HG03457 (cell line): ENCODE results near the gene MEIOC.
A peak's percentile ranks its signal among the peaks of the same experiment; 100 is the strongest.
"Not testable (repeated sequence)": the region's sequence is repeated elsewhere in the genome, so short reads cannot be mapped to it uniquely, and the experiment has no call there.

Source experiments
- ATAC-seq: cut with Tn5 transposase; IDR thresholded peaks from one replicate; pipeline ENCODE4 v1.9.1; 2021; ENCODE audit warnings: moderate number of reproducible peaks; ENCODE audit not compliant: unreplicated experiment

MEIOC gene

DNA sequence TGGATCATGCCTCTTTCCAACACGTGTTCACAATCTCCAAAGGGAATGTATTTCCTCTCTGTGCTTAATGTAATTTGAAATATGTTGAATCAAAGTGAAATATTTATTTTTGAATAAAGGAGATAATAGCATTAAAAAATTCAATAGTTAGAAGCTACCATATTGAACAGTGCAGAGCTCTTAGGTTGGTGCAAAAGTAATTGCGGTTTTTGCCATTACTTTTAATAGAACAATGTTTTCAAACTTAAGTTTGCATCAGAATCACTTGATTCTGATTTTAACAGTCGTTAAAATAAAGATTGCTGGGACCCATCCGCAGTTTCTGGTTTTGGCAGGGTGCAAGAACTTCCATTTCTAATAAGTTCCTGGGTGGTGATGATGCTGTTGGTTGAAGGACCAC is 10.0 kb upstream of the MEIOC start:
- no peak for ATAC-seq

DNA sequence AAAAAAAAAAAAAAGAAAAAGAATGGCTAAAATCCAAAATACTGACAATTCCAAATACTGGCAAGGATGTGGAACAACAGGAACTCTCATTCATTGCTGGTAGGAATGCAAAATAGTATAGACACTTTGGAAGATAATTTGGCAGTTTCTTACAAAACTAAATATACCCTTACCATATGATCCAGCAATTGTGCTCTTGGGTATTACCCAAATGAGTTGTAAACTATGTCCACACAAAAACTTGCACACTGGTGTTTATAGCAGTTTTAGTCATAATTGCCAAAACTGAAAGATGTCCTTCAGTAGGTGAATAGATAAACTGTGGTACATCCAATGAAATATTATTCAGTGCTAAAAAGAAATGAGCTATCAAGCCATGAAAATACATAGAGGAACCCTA is 8.5 kb upstream of the MEIOC start:
- no peak for ATAC-seq

DNA sequence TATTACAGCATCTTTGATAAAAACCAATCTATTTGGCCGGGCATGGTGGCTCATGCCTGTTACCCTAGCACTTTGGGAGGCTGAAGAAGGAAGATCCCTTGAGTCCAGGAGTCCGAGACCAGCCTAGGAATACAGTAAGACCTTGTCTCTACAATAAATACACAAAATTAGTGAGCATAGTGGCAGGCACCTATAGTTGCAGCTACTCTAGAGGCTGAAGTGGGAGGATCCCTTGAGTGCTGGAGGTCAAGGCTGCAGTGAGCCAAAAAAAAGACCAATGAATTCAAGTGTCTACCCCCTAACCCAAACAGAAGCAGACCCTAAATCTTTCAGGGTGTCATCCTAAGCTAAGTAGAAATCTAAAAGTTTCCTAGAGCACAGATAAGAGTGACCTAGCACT is 7.3 kb upstream of the MEIOC start:
- ATAC-seq = no peak

DNA sequence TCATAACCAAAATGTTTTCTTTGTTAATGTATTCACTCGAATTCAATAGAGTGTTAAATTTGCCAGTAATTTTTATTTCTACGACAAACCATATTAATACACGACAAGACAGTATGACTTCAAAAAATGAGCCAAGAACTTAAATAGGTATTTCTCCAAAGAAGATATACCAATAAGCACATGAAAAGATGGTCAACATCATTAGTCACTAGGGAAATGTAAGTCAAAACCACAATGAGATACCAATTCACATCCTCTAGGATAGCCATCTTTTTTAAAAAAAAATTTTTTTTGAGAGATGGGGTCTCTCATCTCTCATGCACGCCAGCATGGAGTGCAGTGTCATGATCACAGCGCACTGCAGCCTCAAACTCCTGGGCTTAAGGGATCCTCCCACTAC is 5.0 kb upstream of the MEIOC start:
- ATAC-seq = no peak

DNA sequence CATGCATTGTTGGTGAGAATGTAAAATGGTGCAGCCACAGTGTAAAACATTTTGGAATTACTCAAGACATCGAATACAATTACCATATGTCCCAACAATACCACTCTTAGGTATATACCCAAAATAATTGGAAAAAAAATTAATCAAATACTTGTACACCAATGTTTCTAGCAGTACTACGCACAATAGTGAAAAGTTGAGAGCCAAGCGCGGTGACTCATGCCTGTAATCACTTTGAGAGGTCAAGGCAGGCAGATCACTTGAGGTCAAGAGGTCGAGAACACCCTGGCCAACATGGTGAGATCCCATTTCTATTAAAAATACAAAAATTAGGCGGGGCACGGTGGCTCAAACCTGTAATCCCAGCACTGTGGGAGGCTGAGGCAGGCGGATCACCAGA is 3.5 kb upstream of the MEIOC start:
- no peak for ATAC-seq

DNA sequence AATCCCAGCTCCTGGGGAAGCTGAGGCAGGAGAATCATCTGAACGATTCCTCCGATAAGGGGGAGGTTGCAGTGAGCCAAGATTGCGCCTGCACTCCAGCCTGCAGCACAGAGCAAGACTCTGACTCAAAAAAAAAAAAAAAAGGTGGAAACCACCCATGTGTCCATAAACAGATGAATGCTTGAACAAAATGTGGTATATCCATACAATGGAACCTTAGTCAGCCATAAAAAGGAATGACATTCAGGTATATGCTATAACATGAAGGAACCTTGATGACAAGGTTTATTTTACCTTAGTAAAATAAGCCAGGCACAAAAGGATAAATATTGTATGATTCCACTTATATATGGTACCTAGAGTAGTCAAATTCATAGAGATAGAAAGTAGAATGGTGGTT is 2.9 kb upstream of the MEIOC start:
- no peak for ATAC-seq

DNA sequence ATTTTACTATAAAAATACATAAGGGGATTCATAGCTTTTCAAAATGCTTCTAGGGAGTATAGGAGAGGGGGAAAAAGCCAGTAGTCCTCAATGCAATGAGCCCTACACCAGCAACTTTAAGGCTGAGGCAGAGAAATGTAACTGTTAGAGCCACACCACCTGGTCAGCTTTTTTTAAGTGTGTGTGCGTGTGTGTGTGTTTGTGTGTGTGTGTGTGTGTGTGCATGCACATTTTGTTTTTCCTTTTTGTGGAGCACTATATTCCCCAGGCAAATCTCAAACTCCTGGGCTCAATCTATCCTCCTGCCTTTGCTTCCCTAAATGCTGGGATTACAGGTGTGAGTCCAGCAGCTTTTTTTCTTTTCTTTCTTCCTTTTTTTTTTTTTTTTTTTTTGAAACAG is 2.3 kb upstream of the MEIOC start:
- no peak for ATAC-seq

DNA sequence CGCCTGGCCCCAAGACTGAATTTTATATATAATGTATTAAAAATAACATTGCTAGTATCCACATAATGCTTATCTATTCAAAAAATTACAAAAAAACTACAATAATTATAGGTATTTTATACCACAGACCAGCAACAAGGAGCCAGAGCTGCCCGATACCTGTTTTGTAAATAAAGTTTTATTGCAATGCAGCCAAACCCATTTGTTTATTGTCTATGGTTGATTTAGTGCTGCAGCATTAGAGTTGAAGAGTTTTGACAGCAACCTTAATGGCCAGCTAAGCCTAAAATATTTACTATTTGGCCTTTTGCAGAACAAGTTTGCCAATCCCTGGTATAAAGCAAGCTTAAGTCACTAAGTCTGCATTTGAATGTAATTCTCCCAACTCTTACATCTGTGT is 5.6 kb downstream of the MEIOC start:
- ATAC-seq = no peak

DNA sequence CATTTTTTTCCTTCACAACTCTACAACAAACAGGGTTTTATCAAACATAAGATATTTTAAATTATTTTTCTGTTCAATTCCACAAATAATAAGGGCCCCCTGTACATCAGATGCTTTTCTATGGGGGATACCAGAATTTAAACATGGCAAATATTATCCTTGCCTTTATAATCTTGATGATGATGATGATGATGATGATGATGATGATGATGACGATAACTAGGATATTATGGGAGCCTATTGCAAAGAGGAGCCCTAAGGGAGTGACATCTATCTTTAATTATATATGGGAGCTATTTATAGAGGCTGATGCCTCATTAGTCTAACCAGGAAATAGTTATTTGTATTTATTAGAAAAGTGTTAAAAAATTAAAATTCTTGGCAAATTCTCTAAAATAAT is 6.8 kb downstream of the MEIOC start:
- no peak for ATAC-seq

DNA sequence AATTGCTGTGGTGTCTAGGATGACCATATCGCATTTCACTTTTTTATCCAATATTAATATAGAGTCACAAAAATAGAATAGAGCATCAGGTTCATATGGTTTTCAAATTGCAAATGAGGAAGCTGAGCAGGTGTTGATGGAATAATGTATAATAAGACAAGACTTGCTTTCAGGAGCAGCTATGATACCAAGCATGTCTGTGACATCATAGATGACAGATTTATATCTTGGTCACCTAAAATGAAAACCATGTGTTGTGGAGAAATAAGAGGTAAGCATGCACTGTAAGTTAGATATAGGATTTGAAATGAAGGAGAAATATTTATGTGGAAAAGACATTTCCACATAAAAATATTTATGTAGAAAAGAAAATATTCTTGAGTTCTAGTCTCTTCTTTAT is 8.6 kb downstream of the MEIOC start:
- ATAC-seq = no peak

DNA sequence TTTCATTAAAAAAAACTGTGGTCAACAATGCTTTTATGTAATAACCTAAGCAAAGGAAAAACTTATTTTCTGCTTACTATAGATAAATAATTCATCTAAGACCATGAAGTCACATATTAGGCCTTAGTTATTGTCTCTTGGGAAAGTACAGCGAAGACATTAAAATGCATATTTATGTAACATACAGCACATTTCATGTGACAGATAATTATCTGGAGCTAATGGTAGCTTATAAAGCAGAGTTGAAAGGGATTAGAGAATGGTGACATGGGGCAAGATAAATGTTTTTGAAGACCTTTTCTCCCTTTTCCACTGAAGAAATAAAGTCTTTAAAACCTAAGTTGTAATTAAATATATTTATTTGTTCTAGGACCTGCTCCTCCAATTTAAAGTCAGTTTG is 9.7 kb downstream of the MEIOC start:
- no peak for ATAC-seq

DNA sequence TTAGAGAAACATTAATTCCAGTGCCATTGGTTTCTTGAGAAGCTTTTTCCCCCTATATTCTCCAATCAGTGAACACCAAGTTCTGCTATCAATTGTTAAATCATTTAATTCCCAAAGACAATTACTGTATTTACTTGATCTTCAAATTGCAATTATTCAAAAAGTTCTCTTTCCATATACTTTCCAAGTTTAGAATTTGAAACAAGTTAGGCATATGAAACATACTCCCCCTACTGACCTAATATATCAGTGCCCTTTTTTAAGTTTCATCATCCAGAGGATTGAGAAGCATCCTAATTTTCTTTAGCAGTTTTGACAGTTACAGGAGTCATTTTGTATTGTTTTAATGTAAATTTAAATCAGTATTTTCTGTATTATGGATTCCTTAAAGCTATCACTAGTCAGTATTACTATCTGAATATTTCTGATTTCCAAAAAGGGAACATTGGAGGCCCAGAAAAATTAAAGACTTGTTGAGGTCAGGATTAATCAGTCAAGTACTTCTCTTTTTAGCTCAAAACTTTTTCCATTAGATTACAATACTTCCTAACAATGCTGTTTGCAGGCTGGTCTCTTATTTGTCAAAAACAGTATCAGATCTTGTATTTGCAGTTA is 16.3 kb downstream of the MEIOC start:
- no peak for ATAC-seq

DNA sequence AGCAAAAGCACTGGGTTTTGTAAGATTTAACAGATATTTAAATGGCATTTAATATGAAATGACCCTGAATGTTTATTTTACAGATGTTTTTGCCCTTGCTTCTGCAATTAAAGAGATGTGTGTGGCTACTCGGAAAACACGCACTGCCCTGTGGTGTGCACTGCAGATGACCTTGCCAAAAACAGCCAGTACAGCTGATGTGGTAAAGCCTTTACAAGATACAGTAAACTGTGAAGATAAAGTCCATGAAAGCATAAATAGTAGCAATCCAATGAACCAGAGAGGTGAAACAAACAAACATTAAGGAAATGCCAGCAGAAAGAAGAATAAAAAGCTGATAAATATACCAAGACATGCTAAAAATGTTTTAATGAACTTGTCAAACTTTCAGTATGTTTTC is 17.6 kb downstream of the MEIOC start:
- ATAC-seq = no peak

DNA sequence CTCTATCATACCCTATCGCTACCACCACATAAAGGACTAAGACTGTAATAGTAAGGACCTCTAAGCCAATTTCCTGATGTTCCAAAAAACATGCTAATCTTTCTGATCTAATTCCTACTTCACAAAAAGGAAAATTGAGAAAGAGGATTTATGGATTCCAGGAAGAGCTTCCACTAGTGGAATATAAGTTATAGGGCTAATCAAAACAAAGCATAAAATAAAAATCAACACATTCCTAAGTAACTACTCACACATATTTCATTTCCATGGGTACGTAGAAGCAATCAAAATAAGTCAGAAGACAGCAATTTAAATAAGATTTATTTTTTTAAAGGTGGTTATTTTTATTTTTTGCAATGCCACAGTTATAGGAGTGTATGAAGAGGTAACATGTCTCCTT is 20.9 kb downstream of the MEIOC start:
- no peak for ATAC-seq

DNA sequence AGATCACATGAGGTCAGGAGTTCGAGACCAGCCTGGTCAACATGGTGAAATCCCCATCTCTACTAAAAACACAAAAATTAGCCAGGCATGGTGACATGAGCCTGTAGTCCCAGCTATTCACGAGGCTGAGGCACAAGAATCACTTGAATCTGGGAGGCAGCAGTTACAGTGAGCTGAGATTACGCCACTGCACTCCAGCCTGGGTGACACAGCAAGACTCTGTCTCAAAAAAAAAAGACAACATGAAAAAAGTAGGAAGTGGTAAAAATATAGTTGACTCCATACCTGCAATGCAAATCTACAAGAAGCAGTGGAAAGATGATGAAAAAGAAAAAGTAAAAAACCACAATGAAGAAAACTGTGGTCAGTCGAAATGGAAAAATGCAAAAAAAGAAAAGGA is 27.0 kb downstream of the MEIOC start:
- not testable (repeated sequence) for ATAC-seq

DNA sequence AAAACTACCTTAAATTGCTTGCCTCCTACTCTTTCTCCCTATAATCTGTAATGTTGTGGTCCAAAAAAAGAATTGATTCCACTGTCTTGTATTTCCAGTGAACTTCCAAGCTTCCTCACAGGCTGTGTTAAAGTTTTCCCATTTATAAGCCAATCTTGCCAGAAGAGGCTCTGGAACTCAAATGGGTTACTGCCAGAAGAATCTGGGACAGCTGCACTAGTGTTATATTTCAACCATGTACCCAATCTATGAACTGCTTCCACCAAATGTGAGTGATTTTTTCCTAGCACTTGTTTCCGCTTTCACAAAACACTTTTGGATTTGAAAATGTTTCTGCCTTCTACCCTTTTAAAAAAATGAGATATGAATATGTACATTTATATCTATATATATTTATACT is 31.5 kb downstream of the MEIOC start:
- ATAC-seq = no peak

DNA sequence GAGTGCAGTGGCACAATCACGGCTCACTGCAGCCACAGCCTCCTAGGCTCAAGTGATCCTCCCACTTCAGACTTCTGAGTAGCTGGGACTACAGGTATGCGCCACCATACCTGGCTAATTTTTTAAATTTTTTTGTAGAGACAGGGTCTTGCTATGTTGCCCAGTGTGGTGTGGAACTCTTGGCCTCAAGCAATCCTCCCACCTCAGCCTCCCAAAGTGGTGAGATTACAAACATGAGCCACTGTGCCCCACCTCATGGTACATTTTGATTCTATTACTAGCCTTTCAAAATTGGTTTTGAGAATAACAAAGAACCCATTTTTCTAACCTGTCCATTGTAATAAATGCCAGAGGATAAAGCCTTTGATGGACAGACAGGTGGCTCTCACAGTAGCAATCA is 31.9 kb downstream of the MEIOC start:
- no peak for ATAC-seq

DNA sequence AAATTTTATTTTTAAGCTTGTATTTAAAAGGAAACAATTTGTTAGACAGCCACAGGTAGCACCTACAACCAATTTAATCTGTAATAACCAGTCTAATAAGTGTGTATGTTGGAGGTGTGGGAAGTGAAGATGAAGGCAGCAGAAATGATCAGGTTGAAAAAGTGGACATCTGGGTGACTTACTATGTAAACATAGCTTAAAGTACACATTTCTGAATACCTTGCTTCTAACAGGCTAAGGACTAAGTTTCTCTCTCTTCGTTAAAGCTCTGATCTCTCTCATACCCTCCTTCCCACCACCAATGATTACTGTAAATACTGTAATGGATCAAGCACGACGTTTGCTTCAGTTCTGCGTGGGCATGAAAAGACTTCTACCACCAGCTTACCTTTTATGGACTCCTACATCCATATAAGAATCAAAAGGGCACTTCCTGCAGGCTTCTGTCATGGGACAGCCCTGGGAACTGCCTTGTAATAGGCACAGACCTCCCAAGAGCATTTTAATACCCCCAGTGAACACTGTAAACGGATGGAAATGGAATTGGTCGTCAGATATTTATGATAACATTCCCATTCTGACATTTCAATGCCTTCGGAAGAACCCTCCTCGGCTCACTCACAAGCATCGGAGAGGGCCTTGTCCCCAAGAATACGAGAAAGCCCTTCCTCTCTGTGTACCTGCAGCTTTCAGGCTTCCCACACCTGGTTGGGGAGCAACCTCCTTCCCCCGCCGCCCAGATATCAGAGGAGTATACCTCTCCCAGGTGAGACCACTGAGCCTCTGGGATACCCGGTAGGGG is 32.6 kb downstream of the MEIOC start:
- ATAC-seq = peak; percentile 21

DNA sequence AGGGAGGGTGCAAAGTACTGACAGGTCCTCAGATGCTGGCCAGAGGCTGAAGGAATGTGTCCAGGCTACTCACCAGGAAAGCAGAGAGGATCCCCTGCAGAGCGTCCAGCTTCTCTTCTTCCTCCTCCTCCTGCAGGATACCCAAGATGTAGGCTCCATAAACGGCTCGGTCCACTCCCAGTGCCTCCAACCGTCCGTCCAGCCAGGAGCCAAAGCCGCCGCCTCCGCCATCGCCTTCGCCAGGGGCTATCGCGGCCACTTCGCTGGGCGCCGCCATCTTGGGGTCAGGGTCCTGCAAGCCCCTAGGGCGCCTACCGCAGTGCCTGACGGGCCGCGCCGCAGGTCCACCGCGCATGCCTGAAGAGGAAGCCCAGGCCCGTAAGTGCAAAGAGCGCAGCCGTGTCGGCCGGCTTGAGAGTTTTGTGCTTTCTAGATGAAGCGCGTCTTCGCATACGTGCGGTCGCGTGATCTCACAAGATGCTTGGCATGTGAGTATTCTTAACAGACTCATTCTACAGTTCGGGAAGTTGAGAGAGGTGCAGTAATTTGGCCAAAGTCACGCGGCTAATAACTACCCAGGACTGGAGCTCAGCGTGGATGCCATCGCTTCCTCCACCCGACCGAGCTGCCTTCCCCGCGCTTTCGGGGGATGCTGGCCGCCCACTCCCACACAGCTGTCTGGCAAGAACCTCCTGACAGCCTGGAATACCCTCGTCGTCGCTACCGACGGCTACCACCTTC is 33.4 kb downstream of the MEIOC start, which contains the start of gene CCDC43:
CCDC43 (minus strand) TSS at position 300 of the 741 bp plus-strand sequence; CDS start at position 277, 23 bp downstream.
- ATAC-seq = peak; percentile 79

DNA sequence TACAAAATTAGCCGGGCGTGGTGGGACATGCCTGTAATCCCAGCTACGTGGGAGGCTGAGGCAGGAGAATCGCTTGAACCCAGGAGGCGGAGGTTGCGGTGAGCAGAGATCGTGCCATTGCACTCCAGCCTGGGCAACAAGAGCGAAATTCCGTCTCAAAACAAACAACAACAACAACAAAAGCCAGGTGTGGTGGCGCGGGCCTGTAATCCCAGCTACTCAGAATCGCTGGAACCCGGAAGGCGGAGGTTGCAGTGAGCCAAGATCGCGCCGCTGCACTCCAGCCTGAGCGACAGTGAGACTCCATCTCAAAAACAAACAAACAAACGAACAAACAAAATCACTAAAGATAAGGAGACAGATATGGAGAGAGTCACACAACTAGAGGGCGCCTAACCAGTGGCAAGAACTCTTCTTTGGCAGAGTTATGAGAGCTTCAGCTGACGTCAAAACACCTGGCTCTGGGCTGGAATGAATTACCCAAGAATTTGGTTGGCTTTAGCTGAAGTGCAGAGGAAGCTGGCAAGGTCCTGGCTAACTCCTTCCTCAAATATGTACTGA is 34.6 kb downstream of the MEIOC start:
- not testable (repeated sequence) for ATAC-seq

DNA sequence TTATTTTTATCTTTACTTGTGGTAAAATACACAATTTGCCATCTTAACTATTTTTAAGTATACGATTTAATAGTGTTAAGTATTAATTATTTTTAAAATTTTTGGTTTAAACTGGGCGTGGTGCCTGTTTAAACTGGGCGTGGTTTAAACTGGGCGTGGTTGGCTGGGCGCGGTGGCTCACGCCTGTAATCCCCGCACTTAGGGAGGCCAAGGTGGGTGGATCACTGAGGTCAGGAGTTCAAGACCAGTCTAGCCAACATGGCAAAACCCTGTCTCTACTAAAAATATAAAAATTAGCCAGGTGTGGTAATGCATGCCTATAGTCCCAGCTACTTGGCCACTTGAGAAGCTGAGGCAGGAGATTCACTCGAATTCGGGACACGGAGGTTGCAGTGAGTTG is 37.3 kb downstream of the MEIOC start:
- no peak for ATAC-seq

DNA sequence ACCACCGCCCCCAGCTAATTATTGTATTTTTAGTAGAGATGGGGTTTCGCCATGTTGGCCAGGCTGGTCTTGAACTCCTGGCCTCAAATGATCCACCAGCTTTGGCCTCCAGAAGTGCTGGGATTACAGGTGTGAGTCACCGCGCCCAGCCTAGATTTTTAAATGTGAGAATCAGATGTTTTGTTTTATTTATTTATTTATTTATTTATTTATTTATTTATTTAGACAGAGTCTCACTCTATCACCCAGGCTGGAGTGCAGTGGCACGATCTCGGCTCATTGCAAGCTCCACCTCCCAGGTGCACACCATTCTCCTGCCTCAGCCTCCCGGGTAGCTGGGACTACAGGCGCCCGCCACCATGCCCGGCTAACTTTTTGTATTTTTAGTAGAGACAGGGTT is 44.0 kb downstream of the MEIOC start:
- ATAC-seq = not testable (repeated sequence)
